HG02763 (cell line): Measurements from ENCODE around the gene AOPEP.

Experiments used
- ATAC-seq: cut with Tn5 transposase; IDR thresholded peaks from one replicate; pipeline ENCODE4 v1.9.1; 2021; ENCODE audit warnings: mild to moderate bottlenecking, moderate library complexity; ENCODE audit not compliant: unreplicated experiment

AOPEP gene

GRCh38 chr9:94909250-94909894 is 182.9 kb downstream of the AOPEP start:
- ATAC-seq: no peak

GRCh38 chr9:94909965-94910730 is 183.6 kb downstream of the AOPEP start:
- ATAC-seq: no peak

GRCh38 chr9:94911211-94911610 is 184.7 kb downstream of the AOPEP start:
- ATAC-seq: no peak

- ATAC-seq: no peak
These were observed 185.6 kb downstream of the AOPEP start for GRCh38 chr9:94911986-94912635.

GRCh38 chr9:94912700-94913249 is 186.3 kb downstream of the AOPEP start:
- ATAC-seq: no peak

GRCh38 chr9:94913550-94913949 is 187.1 kb downstream of the AOPEP start:
- ATAC-seq: no peak

GRCh38 chr9:94915476-94916450 is 189.3 kb downstream of the AOPEP start:
- ATAC-seq: no peak

- ATAC-seq: no peak
These were observed 190.5 kb downstream of the AOPEP start for GRCh38 chr9:94916956-94917355.

- no peak for ATAC-seq
These were observed 191.7 kb downstream of the AOPEP start for GRCh38 chr9:94918038-94918753.

- no peak for ATAC-seq
These were observed 193.0 kb downstream of the AOPEP start for GRCh38 chr9:94919376-94920098.

GRCh38 chr9:94920420-94921091 is 194.1 kb downstream of the AOPEP start:
- no peak for ATAC-seq

- ATAC-seq: no peak
These were observed 194.6 kb downstream of the AOPEP start for GRCh38 chr9:94921092-94921471.

- ATAC-seq: no peak
These were observed 195.2 kb downstream of the AOPEP start for GRCh38 chr9:94921656-94922055.

- no peak for ATAC-seq
These were observed 195.7 kb downstream of the AOPEP start for GRCh38 chr9:94922098-94922607.

- no peak for ATAC-seq
These were observed 196.2 kb downstream of the AOPEP start for GRCh38 chr9:94922691-94923107.

- ATAC-seq: no peak
These were observed 197.0 kb downstream of the AOPEP start for GRCh38 chr9:94923326-94924089.

GRCh38 chr9:94925751-94926430 is 199.4 kb downstream of the AOPEP start:
- no peak for ATAC-seq
